Transverse colon (tissue), 4 donors: ENCODE data around the gene PROSER2. TPM values are rescaled to one million over a fixed set of nuclear protein-coding genes. Genes with fewer than 3 reads are reported as not detected.

ENCODE experiments used
- DNase-seq: peaks from one replicate; pipeline ENCODE4 v3.0.0-alpha.2; 2019
- H3K27ac ChIP-seq, 4 donors: fragments of 200-600 bp; sonication (generic); 2 replicates each; pipeline ENCODE4 v1.5.1; 2016 to 2018; ENCODE audit warnings: inconsistent platforms in 4 of 4
- H3K27me3 ChIP-seq: fragments of 200-600 bp; sonication (generic); 2 replicates; pipeline ENCODE4 v1.5.1; 2017; ENCODE audit warnings: inconsistent platforms
- H3K36me3 ChIP-seq, 4 donors: fragments of 200-600 bp; sonication (generic); 2 replicates each; pipeline ENCODE4 v1.5.1; 2017 to 2019; ENCODE audit warnings: inconsistent platforms in 4 of 4
- H3K4me1 ChIP-seq, 4 donors: fragments of 200-600 bp; sonication (generic); 2 replicates each; pipeline ENCODE4 v1.5.1; 2017 to 2020; ENCODE audit warnings: inconsistent platforms in 4 of 4
- H3K4me3 ChIP-seq, 4 donors: fragments of 200-600 bp; sonication (generic); 1 replicate in 1 of 4; 2 replicates in 3 of 4; pipeline versions ENCODE4 v1.5.1 to v1.6.1; 2017 to 2019; ENCODE audit warnings: inconsistent platforms in 4 of 4
- H3K9me3 ChIP-seq, 2 donors: fragments of 200-600 bp; sonication (generic); 2 replicates each; pipeline ENCODE4 v1.5.1; 2017 to 2019; ENCODE audit warnings: inconsistent platforms in 2 of 2
- CTCF ChIP-seq, 5 experiments: fragments of 200-600 bp in 3 of 5; fragments of 450-650 bp in 2 of 5; sonication (generic) in 3 of 5; IDR thresholded peaks; 1 replicate in 2 of 5; 2 replicates in 3 of 5; pipeline ENCODE4 v1.5.1; 2016 to 2017; ENCODE audit warnings: antibody characterized with exemption in 5 of 5, inconsistent platforms in 3 of 5, mild to moderate bottlenecking in 2 of 5, moderate library complexity in 1 of 5
- EP300 ChIP-seq: sonication (generic); formaldehyde crosslinking; IDR thresholded peaks from one replicate; pipeline ENCODE4 v1.6.1; 2017; ENCODE audit warnings: antibody characterized with exemption, low read depth
- POLR2A ChIP-seq: fragments of 450-650 bp; IDR thresholded peaks from one replicate; pipeline ENCODE4 v1.6.1; 2016; ENCODE audit warnings: antibody characterized with exemption, mild to moderate bottlenecking, moderate library complexity
- POLR2AphosphoS5 ChIP-seq, 3 donors: sonication (generic); formaldehyde crosslinking; IDR thresholded peaks; one replicate each; pipeline ENCODE4 v1.6.1; 2016; ENCODE audit warnings: antibody characterized with exemption in 3 of 3
- WGBS, 2 donors: methylation state at CpG; one replicate each; pipeline ENCODE4 v1.1.5; 2018; ENCODE audit warnings: low coverage in 1 of 2; 5-methylcytosine and 5-hydroxymethylcytosine counted together
- in situ Hi-C, 4 donors: fragments of 200-750 bp; cut with MboI; loops; one replicate each; pipeline versions ENCODE4 v1.15.0 to v1.15.1; 2017; ENCODE audit warnings: low sequenced_read_pairs in 3 of 4, low pct_ligation_motif_present in 1 of 4, low pct_unique_long_range_greater_than_20kb in 1 of 4
- intact Hi-C: fragments of 100-400 bp; cut with DNase I; formaldehyde crosslinking; loops from one replicate; pipeline ENCODE4 v1.15.1; 2023; ENCODE audit warnings: low total_unique reads
- total RNA-seq, 4 donors: library from RNA; depleted of rRNA; stranded (reverse); fragments of >200 nt; gene quantifications; one replicate each; pipeline ENCODE4 v1.1.0, GENCODE V29; 2016

Gene PROSER2
- total RNA-seq, 4 donors from 2014 or later, result 4.2 to 29.2 (median 6.9) TPM

- H3K36me3 ChIP-seq, result peaks cover 0 to 7% (median 0%) of the 10 kb centered on the region in 4 donors
- intact Hi-C loops, result loop anchor here (1.0 kb wide), 1 partner anchor 35 kb away; no protein-coding TSS in a partner anchor
- 88 to 92% methylated on average over 5 to 11 of the region's 11 CpGs for WGBS, 2 donors
Observed at GRCh38 chr10:11865561-11865960, 42.4 kb downstream of the PROSER2 start.

GRCh38 chr10:11866199-11866925 is 43.2 kb downstream of the PROSER2 start:
- DNase-seq, result no peak
- no peak overlapping the region for H3K27ac ChIP-seq
- H3K4me3 ChIP-seq, result no peak overlapping the region
- no peaks in the 10 kb centered on the region for H3K4me1 ChIP-seq
- in situ Hi-C loops (no loop called here), intact Hi-C loops (no loop called here)
- WGBS, 2 donors, result 96 to 100% methylated on average over 2 to 18 of the region's 18 CpGs
- no peaks in the 10 kb centered on the region for H3K27me3 ChIP-seq
- no peaks in the 10 kb centered on the region for H3K9me3 ChIP-seq
- TF ChIP-seq EP300, result no peak
- H3K36me3 ChIP-seq, result peaks cover 0 to 7% (median 0%) of the 10 kb centered on the region in 4 donors

More at GRCh38 chr10:11865561-11865960, 42.4 kb downstream of the PROSER2 start:
- Histone ChIP-seq H3K9me3 (no peaks in the 10 kb centered on the region), H3K27ac (no peak overlapping the region), H3K4me1 (no peaks in the 10 kb centered on the region), H3K4me3 (no peak overlapping the region), H3K27me3 (no peaks in the 10 kb centered on the region)
- TF ChIP-seq POLR2A (no peak), CTCF (IDR thresholded peaks at IDR 0.05) (no peak), EP300 (no peak), POLR2AphosphoS5 (IDR thresholded peaks at IDR 0.05) (no peak)
- no peak for DNase-seq
- in situ Hi-C loops, result no loop called here

DNA sequence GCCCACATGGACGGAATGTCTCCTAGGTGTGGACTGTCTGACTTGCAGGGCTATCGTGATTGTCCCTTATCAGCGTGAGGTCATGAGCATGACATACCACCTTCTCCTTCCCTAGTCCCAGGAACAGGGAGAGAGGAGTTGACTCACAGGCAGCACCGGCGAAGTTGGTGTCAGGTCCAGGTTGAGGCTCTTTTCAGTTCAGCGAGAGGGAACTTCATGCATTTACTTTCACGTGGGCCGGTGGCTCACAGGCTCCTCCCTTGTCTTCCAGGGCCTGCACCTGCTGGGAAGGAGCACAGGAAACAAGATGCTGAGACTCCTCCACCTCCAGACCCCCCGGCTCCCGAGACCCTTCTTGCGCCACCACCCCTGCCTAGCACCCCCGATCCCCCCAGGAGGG is 46.1 kb downstream of the PROSER2 start:
- H3K9me3 ChIP-seq, result no peaks in the 10 kb centered on the region
- no peak overlapping the region for H3K4me3 ChIP-seq
- no peak for TF ChIP-seq CTCF (IDR thresholded peaks at IDR 0.05)
- TF ChIP-seq POLR2AphosphoS5 (IDR thresholded peaks at IDR 0.05), result no peak
- TF ChIP-seq POLR2A, result no peak
- TF ChIP-seq EP300, result no peak
- no peaks in the 10 kb centered on the region for H3K27me3 ChIP-seq
- intact Hi-C loops, result no loop called here
- DNase-seq, result no peak
- H3K36me3 ChIP-seq, result no peaks in the 10 kb centered on the region
- H3K27ac ChIP-seq, result no peak overlapping the region
- in situ Hi-C loops, result no loop called here
- WGBS, 2 donors, result 91% methylated on average over 12 of the region's 12 CpGs; no CpG with 5 or more reads in 1 of the 2 donors
- H3K4me1 ChIP-seq, result peaks cover 0 to 2% (median under 1%) of the 10 kb centered on the region in 4 donors

DNA sequence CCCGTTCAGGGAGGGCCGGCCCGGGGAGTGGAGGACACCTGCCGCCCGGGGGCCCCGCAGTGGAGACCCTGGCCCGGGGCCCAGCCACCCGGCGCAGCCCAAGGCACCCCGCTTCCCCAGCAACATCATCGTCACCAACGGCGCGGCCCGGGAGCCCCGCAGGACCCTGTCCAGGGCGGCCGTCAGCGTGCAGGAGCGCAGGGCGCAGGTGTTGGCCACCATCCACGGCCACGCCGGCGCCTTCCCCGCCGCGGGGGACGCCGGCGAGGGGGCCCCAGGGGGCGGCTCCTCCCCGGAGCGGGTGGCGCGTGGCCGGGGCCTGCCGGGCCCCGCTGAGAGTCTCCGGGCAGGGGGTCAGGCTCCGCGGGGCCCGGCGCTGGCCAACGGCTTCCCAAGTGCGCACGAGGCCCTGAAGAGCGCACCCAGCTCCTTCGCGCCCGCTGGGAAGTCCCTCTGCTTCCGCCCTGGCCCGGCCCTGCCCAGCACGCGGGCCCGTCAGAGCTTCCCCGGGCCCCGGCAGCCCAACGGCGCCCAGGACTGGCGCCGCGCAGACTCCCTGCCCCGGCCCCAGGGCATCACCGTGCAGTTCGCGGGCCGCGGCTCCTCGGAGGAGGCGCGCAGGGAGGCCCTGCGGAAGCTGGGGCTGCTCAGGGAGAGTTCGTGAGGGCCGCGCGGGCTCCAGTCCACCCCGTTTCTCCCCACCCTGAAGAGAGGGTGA is 46.7 kb downstream of the PROSER2 start:
- 65% methylated on average over 65 of the region's 78 CpGs; no CpG with 5 or more reads in 1 of the 2 donors for WGBS, 2 donors
- no peaks in the 10 kb centered on the region for H3K36me3 ChIP-seq
- no peak overlapping the region for H3K27ac ChIP-seq
- TF ChIP-seq EP300 (no peak), POLR2AphosphoS5 (IDR thresholded peaks at IDR 0.05) (no peak), CTCF (IDR thresholded peaks at IDR 0.05) (no peak), POLR2A (no peak)
- no peak for DNase-seq
- in situ Hi-C loops, result no loop called here
- no peaks in the 10 kb centered on the region for H3K27me3 ChIP-seq
- intact Hi-C loops, result no loop called here
- no peaks in the 10 kb centered on the region for H3K9me3 ChIP-seq
- H3K4me3 ChIP-seq, result peak overlapping the region in 1 of 4 donors; percentile 17
- peaks cover 3 to 8% (median 7%) of the 10 kb centered on the region in 4 donors for H3K4me1 ChIP-seq
